GM18498 (cell line): Measurements from ENCODE around the gene DLG5.

Experiments used
- ATAC-seq: cut with Tn5 transposase; IDR thresholded peaks from one replicate; pipeline ENCODE4 v1.9.1; 2021; ENCODE audit warnings: mild to moderate bottlenecking, moderate library complexity; ENCODE audit not compliant: unreplicated experiment

Gene DLG5

DNA sequence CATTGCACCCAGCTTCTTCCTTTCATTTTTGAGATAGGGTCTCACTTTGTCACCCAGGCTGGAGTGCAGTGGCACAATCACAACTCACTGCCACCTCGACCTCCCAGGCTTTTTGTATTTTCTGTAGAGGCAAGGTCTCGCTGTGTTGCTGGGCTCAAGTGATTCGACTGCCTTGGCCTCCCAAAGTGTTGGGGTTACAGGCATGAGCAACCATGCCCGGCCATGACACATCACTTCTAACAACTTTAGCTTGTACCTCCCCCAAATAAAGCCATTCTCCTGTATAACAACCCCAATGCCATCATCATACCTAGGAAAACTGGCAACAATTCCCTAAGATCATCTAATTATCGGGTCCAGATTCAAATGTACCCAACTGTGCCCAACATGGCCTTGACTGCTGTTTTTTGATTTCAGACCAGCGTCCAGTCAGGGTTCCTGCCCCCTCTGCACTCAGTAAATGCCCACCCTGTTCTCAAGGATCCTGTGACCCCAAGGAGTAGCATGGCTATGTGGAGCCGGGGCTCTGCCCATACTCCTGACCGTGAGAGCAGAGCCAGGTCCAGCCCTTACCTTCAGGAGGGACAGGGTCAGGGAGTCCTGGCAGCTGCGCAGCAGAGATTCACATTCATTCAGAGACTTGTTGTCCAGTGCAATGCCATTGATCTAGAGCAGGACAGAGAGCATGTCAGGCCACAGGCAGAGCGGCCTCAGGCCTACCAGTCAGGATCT lies 102.6 kb downstream of the DLG5 start:
- no peak for ATAC-seq

DNA sequence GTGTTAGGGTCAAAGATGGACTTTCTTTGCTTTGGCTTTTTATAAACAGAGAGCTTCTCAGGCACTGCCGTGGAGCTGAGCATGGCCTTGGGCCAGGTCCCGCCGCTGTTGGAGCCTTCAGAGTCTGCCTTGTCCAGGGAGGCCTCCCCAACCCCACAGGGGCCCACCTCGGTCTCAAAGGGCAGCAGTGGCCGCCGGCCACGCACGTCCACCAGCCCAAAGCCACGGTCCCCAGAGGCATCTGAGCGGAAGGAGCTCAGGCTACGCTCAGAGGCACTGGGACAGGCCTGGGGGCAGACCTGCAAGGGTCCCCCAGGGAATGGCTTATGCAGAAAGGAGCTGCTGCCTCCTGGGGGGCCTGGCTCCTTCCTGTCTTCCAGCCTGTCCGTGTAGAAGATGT lies 105.0 kb downstream of the DLG5 start:
- no peak for ATAC-seq

- no peak for ATAC-seq
Observed at GRCh38 chr10:77821036-77821435, 105.5 kb downstream of the DLG5 start.

GRCh38 chr10:77820349-77820748 lies 106.2 kb downstream of the DLG5 start:
- ATAC-seq, result no peak

- no peak for ATAC-seq
Observed at GRCh38 chr10:77819210-77820112, 107.1 kb downstream of the DLG5 start.

DNA sequence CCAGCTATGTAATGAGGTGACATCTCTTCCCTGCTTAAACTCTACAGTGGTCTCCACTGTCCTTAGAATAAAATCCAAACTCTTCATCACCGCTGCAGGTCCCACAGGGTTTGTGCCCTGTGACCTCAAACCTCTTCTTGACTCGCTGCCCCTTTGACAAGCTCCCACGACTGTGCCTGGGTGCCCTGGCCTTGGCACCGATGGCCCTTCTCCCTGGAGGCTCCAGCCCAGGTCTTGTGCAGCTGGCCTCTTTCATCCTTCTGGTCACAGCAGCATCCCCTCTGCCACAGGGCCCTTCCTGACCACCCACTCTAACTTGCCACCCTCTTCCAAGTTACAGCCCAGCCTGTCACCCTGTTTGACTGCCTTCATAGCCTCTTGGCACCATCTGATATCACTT lies 108.2 kb downstream of the DLG5 start:
- no peak for ATAC-seq

DNA sequence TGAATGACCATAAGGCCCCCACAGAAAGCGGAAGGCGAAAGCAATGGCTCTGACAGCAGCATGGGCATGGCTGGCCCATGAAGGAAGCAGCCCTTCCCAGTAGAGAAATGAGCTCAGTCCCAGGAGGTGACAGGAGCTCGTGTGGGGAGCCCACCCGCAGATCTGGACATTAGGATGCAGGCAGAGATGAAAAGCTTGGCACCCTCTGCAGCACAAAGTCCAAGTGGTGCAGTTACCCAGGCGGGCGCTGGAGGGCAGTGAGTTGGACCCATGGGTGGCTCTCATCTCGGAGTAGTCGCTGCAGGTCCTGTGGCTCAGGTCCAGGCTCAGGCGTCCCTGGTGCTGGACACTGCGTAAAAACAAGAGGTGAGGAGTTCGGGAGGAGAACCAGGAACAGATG lies 109.0 kb downstream of the DLG5 start:
- no peak for ATAC-seq

DNA sequence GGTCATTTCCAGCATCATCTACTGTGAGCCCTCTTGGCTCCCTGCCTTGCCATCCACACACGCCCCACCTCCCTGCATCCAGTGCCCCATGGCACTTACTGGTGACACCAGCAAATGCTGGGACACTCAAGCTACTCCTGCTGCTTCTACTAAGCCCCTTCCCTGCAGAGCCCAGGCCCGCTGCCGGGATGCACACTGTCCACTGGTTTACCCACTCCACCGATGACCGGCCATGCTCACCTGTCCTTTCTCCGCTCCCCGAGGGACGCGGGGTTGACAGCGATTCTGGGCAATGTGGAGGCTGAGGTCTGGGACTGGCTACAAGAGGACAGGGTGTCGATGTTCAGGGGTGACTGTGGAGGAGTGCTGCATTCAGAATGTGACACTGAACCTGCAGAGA lies 110.2 kb downstream of the DLG5 start:
- ATAC-seq, result no peak

- no peak for ATAC-seq
Observed at GRCh38 chr10:77812741-77813140, 113.8 kb downstream of the DLG5 start.

- no peak for ATAC-seq
Observed at GRCh38 chr10:77811831-77812430, 114.6 kb downstream of the DLG5 start.

DNA sequence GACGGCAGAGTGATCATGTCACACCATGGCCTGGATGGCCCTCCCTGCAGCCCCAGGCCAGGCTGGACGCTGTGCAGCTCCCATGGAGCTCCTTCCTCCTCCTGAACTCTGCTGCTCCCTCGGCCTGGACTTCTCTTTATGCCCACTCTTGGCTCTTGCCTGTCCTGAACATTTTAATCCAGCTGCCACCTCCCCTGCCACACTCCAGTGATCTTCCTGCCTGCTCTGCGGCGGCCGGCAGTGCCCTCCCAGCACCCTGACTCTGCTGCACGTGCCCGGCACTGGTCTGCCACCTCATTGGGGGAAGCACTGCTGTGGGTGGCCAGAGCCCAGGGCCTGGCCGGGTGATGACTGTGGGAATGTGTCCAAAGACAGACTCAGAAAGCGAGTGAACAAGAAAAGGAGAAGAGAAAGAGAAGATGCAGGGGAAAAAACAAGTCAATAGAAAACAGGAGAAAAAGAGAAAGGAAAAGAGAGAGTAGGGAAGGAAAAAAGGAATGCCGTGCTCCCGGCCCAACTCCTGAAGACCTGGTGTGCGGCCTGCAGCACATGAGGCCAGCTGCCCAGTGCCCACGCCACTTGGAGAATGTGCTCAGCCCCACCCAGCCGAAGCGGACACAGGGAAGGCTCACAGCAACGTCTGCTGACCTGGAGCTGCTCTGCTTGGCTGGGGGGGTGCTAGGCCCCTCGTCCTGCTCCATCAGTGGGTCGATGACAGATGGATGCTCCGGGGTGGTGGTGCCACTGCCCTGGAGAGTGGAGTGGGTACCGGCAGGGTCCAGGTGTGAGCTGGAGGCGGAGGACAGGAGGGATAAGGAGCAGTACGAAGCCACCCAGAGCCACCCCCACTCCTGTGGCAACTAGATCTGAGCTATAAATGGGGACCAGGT lies 115.9 kb downstream of the DLG5 start:
- no peak for ATAC-seq

- no peak for ATAC-seq
Observed at GRCh38 chr10:77809336-77809735, 117.2 kb downstream of the DLG5 start.

DNA sequence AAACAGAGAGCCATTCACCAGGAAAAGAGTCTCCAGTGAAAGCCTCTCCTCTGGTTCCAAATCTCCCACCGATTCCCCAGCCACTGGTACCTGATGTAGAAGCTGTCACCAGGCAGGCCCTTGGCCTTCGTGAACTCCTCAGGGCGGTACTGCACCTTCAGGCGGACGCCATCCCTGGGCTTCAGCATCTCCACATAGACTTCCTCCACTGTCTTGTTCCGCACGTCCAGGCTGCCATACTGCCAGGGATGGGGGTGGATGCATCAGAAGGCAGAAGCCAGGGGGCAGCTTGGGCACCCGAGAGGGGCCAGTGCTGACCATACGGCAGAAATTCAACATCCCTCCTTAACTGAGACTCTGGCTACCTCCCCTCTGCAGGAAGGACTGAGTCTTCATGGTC lies 118.8 kb downstream of the DLG5 start:
- no peak for ATAC-seq

GRCh38 chr10:77806511-77807157 lies 119.9 kb downstream of the DLG5 start:
- ATAC-seq, result no peak

- ATAC-seq, result no peak
Observed at GRCh38 chr10:77805676-77806075, 120.9 kb downstream of the DLG5 start.

DNA sequence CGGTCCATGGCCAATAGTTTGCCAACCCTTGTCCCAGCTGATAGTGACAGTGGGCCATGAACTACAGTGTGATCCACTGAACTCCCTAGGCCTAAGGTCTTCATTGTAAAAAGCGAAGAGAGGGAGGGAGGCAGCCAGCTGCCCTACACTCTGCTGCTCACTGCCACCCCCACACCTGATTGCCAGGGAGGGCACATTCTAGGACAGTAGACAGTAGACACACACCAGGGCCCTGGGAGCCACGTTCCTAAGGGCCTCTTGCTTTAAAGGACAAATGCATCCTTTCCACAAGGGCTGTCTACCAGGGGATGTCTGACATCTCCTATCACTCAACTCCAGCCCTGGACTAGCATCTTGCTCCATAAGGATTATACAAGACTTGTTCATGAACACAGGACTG lies 122.2 kb downstream of the DLG5 start:
- no peak for ATAC-seq

DNA sequence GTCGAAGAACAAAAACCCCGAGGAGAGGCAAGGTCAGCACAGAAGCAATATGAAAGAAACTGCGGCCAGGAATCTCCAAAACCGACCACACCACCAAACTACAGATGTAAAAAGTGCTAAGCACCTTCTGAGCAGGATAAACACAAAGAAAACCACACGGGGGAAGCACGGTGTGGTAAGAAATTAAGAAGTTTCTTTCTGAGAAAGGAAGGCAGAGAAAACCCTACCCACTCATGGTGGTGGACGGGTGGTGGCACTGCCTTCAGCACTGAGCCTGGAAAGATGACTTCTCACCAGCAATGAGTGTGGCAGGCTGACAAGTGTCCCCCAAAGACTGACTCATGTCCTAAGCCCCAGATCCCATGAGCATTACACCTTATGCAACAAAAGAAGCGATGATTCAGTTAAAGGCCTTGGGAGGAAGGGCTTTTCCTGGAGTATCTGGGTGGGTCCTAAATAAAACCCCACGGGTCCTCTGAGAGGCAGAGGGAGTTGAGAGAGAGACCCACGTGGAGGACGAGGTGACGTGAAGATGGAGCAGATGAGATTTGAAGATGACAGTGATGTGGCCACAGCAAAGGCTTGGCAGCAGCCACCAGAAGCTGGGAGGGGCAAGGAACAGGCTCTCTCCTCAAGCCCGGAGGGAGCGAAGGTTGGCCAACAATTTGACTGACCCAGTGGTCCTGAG lies 124.9 kb downstream of the DLG5 start:
- ATAC-seq, result peak; percentile 59

- ATAC-seq, result no peak
Observed at GRCh38 chr10:77800738-77801266, 125.8 kb downstream of the DLG5 start.

GRCh38 chr10:77800320-77800719 lies 126.2 kb downstream of the DLG5 start:
- ATAC-seq, result no peak
